GM18505 (cell line): ENCODE measurements around the gene MITF.
"Not testable (repeated sequence)": the region's sequence is repeated elsewhere in the genome, so short reads cannot be mapped to it uniquely, and the experiment has no call there.

ENCODE experiments used
- ATAC-seq: cut with Tn5 transposase; IDR thresholded peaks from one replicate; pipeline ENCODE4 v1.9.1; 2021; ENCODE audit not compliant: unreplicated experiment
- POLR2A ChIP-seq: IDR thresholded peaks from 4 replicates; pipeline ENCODE4 v1.6.1; 2011; ENCODE audit warnings: borderline replicate concordance; ENCODE audit not compliant: insufficient read depth, insufficient read length; ENCODE audit errors: extremely low read depth

Gene MITF

GRCh38 chr3:69774029-69774428 lies 34.8 kb downstream of the MITF start:
- no peak for ATAC-seq
- no peak for TF ChIP-seq POLR2A

GRCh38 chr3:69775751-69776150 lies 36.5 kb downstream of the MITF start:
- no peak for ATAC-seq
- no peak for TF ChIP-seq POLR2A

- ATAC-seq: no peak
- no peak for TF ChIP-seq POLR2A
Observed at GRCh38 chr3:69776289-69776688, 37.0 kb downstream of the MITF start.

GRCh38 chr3:69776920-69777581 lies 37.8 kb downstream of the MITF start:
- no peak for TF ChIP-seq POLR2A
- no peak for ATAC-seq

- TF ChIP-seq POLR2A: no peak
- no peak for ATAC-seq
Observed at GRCh38 chr3:69777582-69777967, 38.3 kb downstream of the MITF start.

GRCh38 chr3:69781593-69781992 lies 42.3 kb downstream of the MITF start:
- no peak for ATAC-seq
- no peak for TF ChIP-seq POLR2A

GRCh38 chr3:69784954-69785514 lies 45.8 kb downstream of the MITF start:
- ATAC-seq: no peak
- no peak for TF ChIP-seq POLR2A

- no peak for ATAC-seq
- no peak for TF ChIP-seq POLR2A
Observed at GRCh38 chr3:69785769-69786320, 46.6 kb downstream of the MITF start.

GRCh38 chr3:69786854-69787253 lies 47.6 kb downstream of the MITF start:
- no peak for TF ChIP-seq POLR2A
- no peak for ATAC-seq

- TF ChIP-seq POLR2A: no peak
- no peak for ATAC-seq
Observed at GRCh38 chr3:69787436-69788168, 48.3 kb downstream of the MITF start.

GRCh38 chr3:69791106-69791505 lies 51.8 kb downstream of the MITF start:
- ATAC-seq: no peak
- TF ChIP-seq POLR2A: no peak

- no peak for TF ChIP-seq POLR2A
- no peak for ATAC-seq
Observed at GRCh38 chr3:69791919-69792399, 52.7 kb downstream of the MITF start.

- not testable (repeated sequence) for ATAC-seq
Observed at GRCh38 chr3:69796126-69796525, 56.9 kb downstream of the MITF start.

GRCh38 chr3:69803681-69804270 lies 64.5 kb downstream of the MITF start:
- no peak for ATAC-seq
- no peak for TF ChIP-seq POLR2A

- TF ChIP-seq POLR2A: no peak
- no peak for ATAC-seq
Observed at GRCh38 chr3:69805491-69805890, 66.2 kb downstream of the MITF start.
